Measurements from ENCODE around the gene FAM240B. TPM values are rescaled to one million over a fixed set of nuclear protein-coding genes. Genes with fewer than 3 reads are reported as not detected.

FAM240B gene
- total and polyA plus RNA-seq, 2 experiments from 2014 or later: not detected

DNA sequence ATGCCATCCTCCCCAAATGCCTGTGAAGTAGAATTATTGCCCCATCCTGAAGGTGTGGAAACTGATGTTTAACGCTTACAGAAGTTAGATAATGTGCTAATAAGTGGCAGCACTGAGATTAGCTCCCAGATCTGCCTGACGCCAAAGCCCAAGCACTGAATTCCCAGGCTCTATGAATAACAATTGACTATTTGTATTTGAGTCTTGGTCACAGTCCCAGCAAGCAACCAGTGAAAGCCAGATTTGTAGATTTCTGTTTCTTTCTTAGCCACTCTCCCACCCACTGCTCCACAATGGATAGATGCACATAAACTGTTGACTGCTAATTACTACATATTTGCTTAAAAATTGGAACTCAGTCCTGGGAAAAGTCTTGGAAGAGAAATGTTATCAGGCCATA lies 34.4 kb downstream of the FAM240B start:
- DNase-seq (ENCODE audit: low read depth in 1 of 2, low spot score in 1 of 2): no peak
- Histone ChIP-seq H3K27me3 (no peaks in the 10 kb centered on the region), H3K9me3 (ENCODE audit: low read depth) (no peaks in the 10 kb centered on the region), H3K4me3 (no peak overlapping the region), H3K4me1 (ENCODE audit: low read depth) (peaks cover 20% of the 10 kb centered on the region), H3K36me3 (no peaks in the 10 kb centered on the region), H3K27ac (no peak overlapping the region)
- TF ChIP-seq, protein P1, sequence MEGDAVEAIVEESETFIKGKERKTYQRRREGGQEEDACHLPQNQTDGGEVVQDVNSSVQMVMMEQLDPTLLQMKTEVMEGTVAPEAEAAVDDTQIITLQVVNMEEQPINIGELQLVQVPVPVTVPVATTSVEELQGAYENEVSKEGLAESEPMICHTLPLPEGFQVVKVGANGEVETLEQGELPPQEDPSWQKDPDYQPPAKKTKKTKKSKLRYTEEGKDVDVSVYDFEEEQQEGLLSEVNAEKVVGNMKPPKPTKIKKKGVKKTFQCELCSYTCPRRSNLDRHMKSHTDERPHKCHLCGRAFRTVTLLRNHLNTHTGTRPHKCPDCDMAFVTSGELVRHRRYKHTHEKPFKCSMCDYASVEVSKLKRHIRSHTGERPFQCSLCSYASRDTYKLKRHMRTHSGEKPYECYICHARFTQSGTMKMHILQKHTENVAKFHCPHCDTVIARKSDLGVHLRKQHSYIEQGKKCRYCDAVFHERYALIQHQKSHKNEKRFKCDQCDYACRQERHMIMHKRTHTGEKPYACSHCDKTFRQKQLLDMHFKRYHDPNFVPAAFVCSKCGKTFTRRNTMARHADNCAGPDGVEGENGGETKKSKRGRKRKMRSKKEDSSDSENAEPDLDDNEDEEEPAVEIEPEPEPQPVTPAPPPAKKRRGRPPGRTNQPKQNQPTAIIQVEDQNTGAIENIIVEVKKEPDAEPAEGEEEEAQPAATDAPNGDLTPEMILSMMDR (IDR thresholded peaks at IDR 0.05; ENCODE audit: low read depth, low read length): no peak

DNA sequence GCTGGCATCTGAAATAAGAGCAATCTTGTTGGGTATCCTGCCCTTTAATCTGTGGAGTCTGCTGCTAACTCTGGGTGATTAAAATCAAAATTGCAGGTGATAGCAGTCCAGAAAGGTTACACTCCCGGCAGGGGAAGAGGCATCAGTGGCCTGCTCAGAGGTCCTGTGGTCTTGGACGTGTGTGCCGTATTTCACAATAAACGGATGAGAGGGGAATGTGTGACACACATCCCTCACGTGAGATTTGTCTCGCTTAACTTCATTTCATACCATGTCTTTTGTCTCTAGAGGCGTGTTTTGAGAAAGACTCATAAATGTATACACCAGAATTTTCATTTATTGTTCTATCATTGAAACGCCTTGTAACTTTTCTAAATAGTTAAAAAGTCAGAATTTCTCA lies 36.6 kb downstream of the FAM240B start:
- H3K4me3 ChIP-seq: no peak overlapping the region
- no peak overlapping the region for H3K27ac ChIP-seq
- TF ChIP-seq, protein P1 (IDR thresholded peaks at IDR 0.05; ENCODE audit: low read depth, low read length): no peak
- DNase-seq (ENCODE audit: low read depth in 1 of 2, low spot score in 1 of 2): peak in 1 of 2 donors; percentile 39
- H3K27me3 ChIP-seq: no peaks in the 10 kb centered on the region
- no peaks in the 10 kb centered on the region for H3K36me3 ChIP-seq
- H3K9me3 ChIP-seq (ENCODE audit: low read depth): no peaks in the 10 kb centered on the region
- peaks cover 14% of the 10 kb centered on the region for H3K4me1 ChIP-seq (ENCODE audit: low read depth)

DNA sequence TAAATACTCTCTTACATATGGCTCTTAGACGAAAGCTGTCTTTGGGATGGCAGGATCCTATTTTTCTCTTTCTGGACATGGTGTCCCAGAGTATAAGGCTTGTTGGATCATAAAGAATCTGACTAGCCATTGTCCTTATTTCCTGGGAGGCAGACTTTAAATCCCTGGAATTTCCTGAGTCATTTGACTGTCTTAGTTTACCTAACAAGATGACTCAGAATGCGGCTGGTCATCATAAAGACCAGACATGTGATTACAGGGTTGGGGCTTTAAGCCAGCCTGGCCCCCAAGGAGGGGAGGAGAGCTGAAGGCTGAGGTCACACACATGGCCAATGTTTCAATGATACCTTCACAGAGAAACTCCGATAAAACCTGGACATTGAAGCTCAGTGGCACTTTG lies 37.2 kb downstream of the FAM240B start:
- H3K36me3 ChIP-seq: no peaks in the 10 kb centered on the region
- H3K4me1 ChIP-seq (ENCODE audit: low read depth): peaks cover 19% of the 10 kb centered on the region
- H3K9me3 ChIP-seq (ENCODE audit: low read depth): no peaks in the 10 kb centered on the region
- H3K27me3 ChIP-seq: no peaks in the 10 kb centered on the region
- H3K27ac ChIP-seq: no peak overlapping the region
- no peak overlapping the region for H3K4me3 ChIP-seq
- TF ChIP-seq, protein P1 (IDR thresholded peaks at IDR 0.05; ENCODE audit: low read depth, low read length): no peak
- DNase-seq (ENCODE audit: low read depth in 1 of 2, low spot score in 1 of 2): peak in 1 of 2 donors; percentile 82

DNA sequence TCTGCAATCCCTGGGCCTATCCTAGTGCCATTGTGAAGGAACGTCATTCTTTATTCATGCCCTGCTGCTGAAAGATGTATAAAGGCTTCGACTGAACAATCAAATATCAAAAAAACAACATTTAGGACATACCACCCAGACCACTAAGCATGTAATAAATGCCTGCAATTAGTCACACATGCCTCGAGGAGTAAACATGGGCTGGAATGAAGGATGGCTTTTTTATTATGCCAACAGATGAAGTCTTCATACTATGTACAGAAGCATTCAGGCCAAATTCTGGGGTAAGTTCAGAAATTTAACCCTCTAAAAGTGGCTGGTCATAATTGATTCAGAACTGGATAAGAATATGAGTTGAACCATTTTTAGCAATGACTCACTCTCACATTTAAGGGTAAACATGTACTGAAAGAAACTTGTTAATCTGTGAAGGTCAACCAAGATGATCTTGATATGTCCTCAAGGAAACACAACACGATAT lies 38.1 kb downstream of the FAM240B start:
- TF ChIP-seq, protein P1 (IDR thresholded peaks at IDR 0.05; ENCODE audit: low read depth, low read length): no peak
- H3K27ac ChIP-seq: no peak overlapping the region
- no peak overlapping the region for H3K4me3 ChIP-seq
- peak in 1 of 2 donors; percentile 80 for DNase-seq (ENCODE audit: low read depth in 1 of 2, low spot score in 1 of 2)
- H3K36me3 ChIP-seq: no peaks in the 10 kb centered on the region
- H3K9me3 ChIP-seq (ENCODE audit: low read depth): no peaks in the 10 kb centered on the region
- H3K27me3 ChIP-seq: no peaks in the 10 kb centered on the region
- peaks cover 17% of the 10 kb centered on the region for H3K4me1 ChIP-seq (ENCODE audit: low read depth)

DNA sequence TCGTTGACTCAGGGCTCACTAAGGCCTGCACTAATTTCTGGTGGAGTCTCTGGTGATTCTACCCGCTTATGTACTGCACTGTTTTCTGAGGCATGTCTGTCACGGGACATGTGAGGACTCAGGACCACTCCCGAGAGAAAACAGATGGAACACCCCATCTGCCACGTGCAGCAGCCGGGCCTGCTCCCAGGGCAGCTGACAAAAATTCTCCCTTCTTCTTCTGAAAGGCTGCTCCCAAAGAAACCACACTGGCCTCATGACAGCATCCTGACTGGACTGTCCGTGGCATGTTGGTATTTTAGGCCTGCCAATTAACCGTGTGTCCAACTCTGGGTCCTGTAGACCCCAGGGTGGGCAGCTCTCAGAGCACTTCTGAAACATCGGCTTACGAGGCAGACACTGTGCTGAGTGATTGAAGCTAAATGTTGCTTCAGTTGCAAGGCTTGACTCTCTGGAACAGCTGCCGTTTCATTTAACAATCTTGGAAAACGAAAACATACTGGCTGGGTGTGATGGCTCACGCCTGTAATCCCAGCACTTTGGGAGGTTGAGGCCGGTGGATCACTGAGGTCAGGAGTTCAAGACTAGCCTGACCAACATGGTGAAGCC lies 39.0 kb downstream of the FAM240B start:
- Histone ChIP-seq H3K9me3 (ENCODE audit: low read depth) (no peaks in the 10 kb centered on the region), H3K36me3 (no peaks in the 10 kb centered on the region), H3K27ac (no peak overlapping the region), H3K4me3 (no peak overlapping the region), H3K4me1 (ENCODE audit: low read depth) (peaks cover 17% of the 10 kb centered on the region), H3K27me3 (no peaks in the 10 kb centered on the region)
- peak in 1 of 2 donors; percentile 6 for DNase-seq (ENCODE audit: low read depth in 1 of 2, low spot score in 1 of 2)
- TF ChIP-seq, protein P1 (IDR thresholded peaks at IDR 0.05; ENCODE audit: low read depth, low read length): no peak

Data from cardiac muscle cell (in vitro differentiated cells and primary cell).